ENCODE measurements around the gene SPTBN4.
"Not testable (repeated sequence)": the region's sequence is repeated elsewhere in the genome, so short reads cannot be mapped to it uniquely, and the experiment has no call there.

Gene SPTBN4

DNA sequence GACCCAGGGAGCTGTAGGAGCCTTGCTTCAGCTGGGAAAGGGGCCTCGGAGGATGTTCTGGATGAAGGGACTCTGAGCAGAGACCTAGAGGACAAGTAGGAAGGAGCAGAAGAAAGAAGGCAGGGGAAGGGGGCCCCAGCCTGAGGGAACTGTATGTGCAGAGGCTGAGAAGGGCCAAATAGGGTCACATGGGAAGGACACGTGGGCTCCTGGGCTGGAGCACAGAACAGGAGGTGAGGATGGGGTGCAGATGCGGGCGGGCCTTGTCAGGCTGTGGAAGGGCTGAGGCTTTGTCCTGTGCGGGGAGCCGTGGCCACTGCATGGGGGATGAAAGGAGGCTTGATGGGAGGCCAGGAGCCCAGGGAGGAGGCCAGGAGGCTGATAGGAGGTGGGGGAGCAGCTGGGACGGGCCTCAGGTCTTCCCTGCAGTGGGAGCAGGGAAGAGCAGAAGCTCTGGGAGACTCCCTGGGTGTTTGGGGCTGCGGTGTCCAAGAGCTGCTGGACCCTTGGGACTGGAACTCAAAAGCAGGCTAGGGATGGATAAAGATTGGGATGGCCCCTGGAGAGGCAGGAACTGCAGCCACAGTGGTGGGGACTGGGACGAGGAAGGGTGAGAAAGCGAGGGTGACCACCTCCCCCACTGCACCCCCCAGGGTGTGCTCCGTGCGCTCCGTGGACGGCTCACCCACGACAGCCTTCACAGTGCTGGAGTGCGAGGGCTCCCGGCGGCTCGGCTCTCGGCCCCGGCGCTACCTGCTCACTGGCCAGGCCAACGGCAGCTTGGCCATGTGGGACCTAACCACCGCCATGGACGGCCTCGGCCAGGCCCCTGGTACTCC, 123.0 kb downstream of the SPTBN4 start:
- no peak for DNase-seq

DNA sequence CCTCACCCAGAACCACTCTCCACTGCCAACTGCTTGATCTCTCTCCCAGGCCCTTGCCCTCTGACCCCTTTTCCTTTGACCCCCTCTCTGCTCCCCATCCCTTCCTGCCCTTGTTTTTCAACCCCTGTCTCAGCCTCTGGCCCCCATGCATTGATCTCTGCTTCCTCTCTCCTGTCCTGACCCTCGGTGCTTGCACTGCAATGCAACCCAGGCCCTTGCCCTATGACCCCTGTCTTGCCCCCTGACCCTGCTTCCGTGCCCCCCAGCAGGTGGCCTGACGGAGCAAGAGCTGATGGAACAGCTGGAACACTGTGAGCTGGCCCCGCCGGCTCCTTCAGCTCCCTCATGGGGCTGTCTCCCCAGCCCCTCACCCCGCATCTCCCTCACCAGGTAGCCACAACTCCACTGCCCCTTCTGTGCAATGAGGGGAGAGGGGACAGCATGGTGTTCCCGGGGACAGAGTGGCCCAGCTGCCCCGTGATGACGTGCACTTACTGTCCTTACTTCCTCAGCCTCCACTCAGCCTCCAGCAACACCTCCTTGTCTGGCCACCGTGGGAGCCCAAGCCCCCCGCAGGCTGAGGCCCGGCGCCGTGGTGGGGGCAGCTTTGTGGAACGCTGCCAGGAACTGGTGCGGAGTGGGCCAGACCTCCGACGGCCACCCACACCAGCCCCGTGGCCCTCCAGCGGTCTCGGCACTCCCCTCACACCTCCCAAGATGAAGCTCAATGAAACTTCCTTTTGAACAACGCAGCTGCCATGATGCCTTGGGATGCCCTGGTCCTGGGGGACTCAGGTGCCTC, 123.9 kb downstream of the SPTBN4 start:
- no peak for DNase-seq

DNA sequence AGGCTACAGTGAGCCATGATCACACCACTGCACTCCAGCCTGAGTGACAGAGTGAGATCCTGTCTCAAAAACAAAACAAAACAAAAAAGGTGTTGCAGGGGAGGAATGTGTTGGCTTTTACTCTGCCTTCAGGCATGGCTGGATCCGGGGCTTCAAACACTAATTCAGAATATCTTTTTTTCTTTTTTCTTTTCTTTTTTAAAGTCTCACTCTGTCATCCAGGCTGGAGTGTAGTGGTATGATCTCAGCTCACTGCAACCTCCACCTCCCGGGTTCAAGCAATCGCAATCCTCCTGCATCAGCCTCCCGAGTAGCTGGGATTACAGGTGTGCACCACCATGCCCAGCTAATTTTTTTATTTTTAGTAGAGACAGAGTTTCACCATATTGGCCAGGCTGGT, 124.9 kb downstream of the SPTBN4 start:
- not testable (repeated sequence) for DNase-seq

DNA sequence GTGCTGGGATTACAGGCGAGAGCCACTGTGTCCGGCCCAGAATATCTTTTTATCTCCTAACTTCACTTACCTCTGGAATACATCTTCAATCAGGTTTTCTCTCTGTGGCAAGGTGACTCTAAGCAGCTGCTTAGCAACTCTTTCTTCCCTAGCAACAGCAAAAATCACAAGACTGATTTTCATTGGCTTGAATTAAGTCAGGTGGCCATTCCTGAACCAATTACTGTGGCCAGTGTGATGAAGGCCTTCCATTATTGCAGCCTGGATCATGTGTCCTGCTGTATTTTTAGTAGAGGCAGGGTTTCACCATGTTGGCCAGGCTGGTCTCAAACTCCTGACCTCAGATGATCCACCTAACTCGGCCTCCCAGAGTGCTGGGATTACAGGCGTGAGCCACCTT, 125.4 kb downstream of the SPTBN4 start:
- DNase-seq, result peak; percentile 77 to 82

DNA sequence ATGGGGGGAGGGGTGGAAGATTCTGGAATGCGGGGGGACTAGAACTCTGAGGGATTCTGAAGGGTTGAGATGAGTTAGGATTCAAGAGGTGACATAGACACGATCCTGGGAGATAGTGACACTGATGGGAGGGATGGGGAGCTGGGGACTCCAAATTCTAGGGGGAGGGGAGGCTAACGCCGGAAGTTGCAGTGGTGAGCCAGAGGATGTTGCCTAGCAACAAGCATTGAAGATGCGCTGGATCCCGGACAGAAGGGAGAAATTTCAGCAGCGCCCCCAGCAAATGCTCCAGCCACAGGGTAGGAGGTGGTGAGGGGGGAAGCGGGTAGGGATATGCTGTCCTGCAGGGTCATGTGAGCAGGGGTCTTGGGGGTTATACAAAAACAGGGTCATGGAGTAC, 127.5 kb downstream of the SPTBN4 start:
- peak; percentile 41 to 71 for DNase-seq

DNA sequence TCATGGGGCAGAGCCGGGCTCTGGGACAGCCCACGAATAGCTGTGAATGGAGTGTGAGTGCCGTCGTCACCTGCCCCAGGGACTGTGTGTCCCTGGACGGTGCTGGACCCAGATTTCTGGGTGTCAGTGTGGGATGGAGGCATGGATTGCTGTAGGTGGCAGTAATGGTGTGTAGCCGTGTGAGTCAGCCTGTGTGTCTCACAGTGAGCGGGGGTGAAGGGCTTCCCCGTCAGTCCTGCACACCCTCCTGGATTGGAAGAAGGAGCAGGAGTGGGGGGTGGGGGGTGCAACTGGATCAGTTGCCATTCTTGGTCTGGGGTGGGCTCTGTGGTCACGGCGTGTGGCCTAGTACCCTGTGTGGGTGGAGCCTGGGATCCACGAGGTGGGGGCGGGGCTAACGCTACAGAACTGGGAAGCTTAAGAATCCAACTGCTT, 127.9 kb downstream of the SPTBN4 start:
- no peak for DNase-seq

DNA sequence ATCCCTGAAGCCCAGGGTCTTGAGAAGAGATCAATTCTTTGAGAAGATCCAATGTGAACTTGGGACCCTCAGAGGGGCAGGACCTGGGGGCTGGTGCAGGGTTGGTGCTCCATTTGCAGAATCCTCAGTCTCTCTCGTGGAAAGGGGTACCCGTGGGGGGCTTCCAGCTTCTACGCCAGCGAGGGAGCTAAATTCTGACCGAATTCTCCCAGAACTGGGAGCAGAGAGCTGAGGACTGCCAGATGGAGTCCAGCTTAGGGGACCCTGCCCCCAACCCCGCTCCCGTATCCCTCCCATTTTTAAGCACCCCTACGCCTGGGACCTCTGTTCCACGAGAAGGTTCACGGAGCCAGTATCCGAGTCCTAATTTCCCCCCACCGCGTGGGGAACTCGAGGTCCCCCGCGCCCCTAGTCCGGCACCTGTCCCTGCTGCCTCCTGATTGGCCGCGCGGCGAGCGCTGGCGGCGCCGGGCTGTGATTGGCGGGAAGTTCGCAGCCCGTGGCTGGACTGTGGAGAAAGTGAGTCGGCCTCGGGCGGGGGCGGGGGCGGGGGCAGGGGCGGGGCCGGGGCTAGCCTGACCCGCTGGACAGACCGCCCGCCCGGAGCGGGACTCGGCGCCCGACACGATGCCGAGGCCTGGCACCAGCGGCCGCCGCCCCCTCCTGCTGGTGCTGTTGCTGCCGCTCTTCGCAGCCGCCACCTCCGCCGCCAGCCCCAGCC, 130.0 kb downstream of the SPTBN4 start:
- DNase-seq, result peak; percentile 63 to 79

DNA sequence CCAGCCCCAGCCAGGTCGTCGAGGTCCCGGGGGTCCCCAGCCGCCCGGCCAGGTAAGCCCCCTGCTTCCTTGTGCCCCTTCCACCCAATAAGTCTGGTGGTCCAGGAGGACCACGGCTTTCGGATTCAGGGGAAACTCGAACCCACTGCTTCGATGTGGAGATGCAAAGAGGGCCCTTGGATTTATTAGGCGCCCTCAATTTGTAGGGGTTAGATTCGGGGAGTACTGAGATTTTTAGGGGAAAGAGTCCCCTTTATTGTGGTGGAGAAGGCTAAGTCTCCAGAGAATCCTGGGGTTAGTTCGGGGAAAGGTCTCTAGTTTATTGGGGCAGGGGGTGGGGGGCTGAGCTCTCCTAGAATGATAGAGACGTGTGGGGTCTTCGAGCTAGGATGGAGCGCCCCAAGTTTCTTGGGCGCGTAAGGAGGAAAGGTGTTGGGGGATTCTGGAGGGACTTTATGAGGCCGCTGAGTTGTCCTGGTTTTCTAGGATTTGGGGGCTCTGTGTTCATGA, 130.6 kb downstream of the SPTBN4 start:
- no peak for DNase-seq

DNA sequence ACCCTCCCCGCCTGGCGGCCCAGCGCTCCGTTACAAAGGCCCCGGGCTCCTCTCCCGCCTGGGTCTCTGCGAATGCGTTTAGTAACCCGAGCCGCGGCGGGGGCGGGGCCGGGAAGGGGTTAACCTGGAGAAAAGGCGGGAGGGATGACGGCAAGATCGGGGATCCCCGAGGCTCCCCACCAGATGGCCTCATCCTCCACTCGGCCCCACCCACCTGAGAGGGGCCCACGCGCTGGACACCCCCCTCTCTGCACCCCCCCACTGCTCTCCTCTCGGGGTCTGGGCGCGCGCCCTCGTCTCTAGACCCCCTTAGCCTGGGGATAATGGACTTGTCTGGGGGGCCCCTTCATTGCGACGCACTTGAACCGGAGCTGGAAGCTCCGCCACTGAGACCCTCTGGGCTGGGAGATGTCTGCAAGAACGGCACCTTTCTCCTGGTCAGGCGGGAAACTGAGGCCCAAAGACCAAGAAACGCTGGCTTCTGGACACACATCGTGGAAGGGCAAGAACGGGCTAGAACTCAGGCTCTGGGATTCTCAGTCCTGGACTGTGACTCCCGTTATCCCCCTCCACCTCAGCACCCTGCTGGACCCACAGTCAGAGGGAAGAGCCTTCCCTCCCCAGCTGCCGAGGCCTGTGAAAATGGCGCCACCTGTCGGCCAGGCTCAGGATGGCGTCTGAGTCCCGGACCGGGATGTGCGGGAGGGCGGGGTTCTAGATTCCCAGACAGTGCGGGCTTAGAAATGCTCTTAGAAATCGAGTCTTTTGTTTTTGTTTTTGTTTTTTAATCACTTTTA, 131.5 kb downstream of the SPTBN4 start:
- DNase-seq, result peak; percentile 88 to 93

DNA sequence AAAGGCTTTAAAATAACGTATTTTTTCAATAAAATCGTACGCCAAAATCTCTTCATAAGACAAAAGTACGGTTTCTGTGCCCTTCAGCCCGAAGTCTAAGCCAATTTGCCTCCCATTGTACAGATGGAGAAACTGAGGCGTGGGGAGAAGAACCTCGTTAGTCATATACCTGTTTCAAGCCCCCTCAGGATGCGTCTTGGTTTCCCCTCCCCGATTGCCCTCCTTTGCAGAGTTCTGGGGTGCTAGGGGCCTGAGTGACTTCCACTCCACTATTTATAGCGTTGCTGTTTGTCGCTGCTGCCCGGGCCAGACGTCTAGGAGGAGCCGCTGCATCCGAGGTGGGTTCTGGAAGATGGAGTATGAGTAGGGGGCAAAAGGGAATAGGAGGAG, 132.1 kb downstream of the SPTBN4 start:
- no peak for DNase-seq

DNA sequence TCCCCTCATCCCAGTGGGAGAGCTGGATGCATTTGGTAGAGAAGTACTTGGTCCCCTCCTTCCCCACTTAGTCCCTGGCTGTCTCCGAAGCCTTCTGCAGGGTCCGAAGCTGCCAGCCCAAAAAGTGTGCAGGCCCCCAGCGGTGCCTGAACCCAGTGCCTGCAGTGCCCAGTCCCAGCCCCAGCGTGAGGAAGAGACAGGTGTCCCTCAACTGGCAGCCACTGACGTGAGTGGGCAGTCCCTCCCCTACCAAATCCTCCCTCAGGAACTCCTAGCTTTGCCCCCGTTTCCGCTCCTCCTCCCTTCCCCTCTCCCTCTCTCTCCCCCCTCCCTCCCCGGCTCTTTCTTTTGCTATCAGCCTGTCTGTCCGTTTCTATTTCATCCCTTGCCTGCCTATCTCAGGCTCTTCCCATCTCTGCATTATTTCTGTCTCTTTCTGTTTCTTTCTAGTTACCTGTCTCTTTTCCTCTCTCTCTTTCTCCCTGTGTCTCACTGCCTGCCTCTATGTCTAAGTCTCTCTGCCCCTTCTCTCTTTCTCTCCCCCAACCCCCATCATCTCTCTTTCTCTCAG, 132.6 kb downstream of the SPTBN4 start:
- DNase-seq, result no peak

DNA sequence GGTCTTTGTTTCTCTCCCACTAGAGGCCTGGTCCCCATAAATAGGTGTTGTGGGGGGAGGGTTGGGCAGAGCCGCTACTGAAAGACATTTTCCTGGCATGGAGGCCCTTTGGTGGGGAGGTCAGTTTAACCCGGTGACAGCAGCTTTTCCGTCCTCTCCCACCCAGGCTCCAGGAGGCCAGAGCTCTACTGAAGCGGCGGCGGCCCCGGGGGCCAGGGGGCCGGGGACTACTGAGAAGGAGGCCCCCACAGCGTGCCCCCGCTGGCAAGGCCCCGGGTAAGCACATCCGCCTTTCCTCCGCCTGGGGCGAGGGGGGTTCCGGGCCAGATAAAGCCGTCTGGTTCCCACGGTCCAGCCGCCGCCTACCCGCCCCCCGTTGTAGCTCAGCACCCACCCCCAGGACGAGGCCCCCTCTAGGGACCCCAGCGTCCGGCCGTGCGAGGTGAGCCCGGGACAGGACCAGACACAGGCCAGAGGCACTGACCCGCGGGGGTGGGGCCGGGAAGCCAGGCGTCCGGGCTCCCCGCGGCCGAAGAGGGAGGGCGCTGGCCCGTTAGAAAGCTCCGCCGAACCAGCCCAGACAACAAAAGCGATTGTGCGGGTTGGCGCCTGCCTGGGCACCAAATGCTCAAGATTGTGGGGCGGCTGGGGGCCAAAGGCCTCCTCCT, 133.2 kb downstream of the SPTBN4 start:
- no peak for DNase-seq

DNA sequence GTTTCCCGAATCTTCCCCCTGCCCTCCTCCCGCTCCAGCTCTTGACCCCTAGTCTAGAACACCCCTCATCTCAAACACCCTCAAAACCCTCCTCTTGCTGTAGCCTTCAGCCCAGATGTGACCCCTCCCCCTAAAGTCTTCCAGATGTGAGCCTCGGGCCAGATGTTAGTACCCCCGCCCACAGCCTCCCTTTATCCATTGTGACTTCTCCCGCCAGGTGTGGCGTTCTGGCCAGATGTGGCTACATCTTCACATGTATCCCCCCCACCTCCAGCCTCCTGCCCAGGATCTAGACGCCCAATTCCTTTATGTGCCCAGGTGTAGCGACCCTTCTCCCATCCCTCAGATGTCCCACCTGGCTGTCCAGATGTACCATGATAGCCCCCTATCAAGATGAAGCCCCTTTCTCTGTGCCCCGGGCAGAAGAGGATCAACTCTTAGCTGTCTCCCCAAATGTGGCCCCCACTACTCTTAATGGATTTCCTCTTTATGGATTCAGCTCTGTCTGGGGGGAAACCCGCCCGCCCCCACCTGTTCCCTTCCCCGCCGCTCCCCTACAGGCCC, 133.9 kb downstream of the SPTBN4 start:
- no peak for DNase-seq

DNA sequence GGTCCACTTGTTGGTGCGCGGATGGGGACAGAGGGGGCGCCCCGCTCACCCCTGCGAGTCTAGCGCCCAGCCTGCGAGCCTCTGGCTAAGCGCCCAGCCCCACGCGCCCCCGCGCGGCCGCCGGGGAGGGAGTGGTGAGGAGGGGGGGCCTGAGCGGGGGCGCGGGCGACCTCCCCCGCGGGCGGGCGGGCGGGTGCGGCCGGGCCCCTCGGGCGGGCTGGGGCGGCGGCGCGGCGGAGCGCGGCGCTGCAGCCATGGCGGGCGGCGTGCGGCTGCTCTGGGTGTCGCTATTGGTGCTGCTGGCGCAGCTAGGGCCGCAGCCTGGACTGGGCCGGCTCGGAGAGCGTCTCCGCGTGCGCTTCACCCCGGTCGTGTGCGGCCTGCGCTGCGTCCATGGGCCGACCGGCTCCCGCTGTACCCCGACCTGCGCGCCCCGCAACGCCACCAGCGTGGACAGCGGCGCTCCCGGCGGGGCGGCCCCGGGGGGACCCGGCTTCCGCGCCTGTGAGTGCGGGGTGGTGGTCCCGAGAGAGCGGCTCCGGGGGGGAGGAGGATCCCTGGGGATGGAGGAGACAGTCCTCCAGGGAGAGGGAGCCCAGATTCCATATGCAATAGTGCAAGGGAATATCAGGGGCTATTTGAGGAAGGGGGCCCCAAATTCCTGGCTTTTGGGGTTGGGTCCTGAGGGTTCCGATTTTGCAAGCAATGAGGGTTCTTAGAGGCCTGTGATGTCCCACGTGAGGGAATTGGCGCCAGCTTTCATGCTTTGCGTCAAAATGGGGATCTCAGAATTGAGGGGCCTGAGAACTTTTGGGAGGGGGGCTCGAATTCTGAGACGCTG, 134.6 kb downstream of the SPTBN4 start, which contains the start of gene LTBP4:
LTBP4 (plus strand) TSS at position 236 of the 841 bp plus-strand sequence; CDS start at position 255, 19 bp downstream.
- no peak for DNase-seq

DNA sequence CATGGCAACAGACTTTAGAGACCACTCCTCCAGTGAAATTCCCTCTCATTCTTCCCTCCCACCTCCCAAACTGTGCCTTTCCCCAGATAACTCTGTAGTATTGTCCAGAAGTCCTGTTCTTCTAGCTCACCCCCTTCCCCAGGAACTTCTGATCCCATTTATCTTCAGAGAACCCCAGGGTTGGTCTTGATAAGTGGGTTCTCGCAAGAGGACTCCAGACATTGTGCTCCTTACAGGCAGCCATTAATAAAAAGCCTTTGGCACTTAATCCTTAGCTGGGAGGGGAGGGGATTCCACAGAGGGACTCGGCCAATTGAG, 136.2 kb downstream of the SPTBN4 start:
- peak; percentile 36 to 52 for DNase-seq

DNA sequence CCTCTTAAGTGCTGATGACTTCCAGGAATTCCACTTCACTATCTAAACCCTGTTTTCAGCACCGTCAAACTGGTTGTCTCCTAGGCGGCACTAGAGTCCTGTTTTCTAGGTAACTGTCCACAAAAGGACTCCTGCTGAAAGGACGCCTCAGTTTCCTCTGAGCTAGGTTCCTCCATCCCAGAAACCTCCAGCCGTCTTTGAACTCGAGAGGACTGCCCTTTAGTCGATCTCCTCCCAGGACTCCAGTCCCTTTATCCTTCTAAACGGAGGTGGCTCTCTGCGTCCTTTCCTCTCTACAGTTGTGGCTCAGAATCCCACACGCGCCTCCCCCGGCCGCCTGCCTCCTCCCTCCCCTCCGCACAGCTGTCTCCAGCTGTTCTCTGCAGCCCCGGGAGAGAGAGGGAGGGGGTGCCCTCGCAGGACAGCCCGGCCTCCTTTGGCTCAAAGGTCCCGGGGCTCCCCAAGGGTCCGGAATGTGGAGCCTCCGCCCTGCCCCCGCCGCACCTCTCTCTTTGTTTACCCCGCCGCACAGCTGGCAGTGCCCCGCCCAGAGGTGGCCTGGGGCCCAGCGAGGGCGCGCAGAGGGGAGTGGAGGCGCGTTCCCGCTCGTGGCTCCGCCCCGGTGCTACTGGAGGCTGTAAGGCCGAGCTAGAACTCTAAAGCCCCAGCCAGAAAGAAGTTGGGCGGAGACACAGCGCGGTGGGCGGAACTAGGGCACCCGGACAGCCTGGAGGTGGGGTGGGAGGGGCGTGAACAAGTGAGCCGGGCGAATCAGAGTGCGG, 136.8 kb downstream of the SPTBN4 start:
- DNase-seq, result no peak

DNA sequence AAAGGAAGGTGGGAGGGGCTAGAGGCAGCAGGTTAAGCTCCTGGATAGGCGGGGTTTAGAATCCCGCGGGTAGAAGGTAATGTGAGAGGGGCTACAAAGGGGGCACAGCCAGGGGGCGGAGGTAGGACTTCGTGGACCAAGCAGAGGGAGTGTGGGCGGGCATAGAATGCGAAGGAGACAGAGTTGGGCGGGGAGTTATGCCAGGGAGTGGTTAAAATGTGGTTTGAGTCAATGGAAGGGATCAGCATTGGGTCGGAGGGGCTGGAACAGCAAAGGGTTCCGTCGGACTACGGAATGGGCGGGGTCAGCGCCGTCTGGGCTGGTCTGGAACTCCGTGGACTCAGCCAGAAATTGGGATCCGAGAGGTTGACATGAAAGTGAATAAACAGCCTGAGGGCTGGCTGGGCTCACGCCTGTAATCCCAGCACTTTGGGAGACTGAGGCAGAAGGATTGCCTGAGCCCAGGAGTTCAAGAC, 137.4 kb downstream of the SPTBN4 start:
- no peak for DNase-seq

DNA sequence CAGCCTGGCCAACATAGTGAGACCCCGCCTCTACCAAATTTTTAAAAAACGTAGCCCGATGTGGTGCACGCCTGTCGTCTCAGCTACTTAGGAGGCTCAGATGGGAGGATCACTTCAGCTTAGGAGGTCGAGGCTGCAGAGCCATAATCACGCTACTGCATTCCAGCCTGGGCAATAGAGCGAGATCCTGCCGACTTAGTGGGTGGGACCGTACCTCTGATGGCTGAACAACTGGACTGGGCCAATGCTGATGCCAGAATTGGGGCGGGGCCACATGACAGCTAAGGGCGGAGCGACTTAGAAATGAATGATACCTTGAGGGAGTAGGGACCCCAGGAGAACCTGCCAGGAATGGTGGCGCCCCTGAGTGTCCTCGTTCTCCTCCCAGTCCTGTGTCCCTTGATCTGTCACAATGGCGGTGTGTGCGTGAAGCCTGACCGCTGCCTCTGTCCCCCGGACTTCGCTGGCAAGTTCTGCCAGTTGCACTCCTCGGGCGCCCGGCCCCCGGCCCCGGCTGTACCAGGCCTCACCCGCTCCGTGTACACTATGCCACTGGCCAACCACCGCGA, 137.9 kb downstream of the SPTBN4 start:
- DNase-seq, result no peak
